RWPE2 (cell line): ENCODE results near the gene TMED6.

Source experiments
- ATAC-seq: fragments of 200-7000 bp; cut with Tn5 transposase; 3 replicates; pipeline ENCODE4 v1.9.1; 2021; ENCODE audit warnings: low read depth
- DNase-seq: peaks from one replicate; pipeline ENCODE4 v3.0.0-alpha.2; 2020; ENCODE audit warnings: low spot score
- H3K27ac ChIP-seq: fragments of 450-650 bp; 2 replicates; pipeline ENCODE4 v1.5.1; 2017; ENCODE audit warnings: mild to moderate bottlenecking; ENCODE audit not compliant: poor library complexity, severe bottlenecking
- H3K27me3 ChIP-seq: fragments of 250-450 bp; sonication (Bioruptor Pico); 2 replicates; pipeline ENCODE4 v1.5.1; 2021; ENCODE audit warnings: mild to moderate bottlenecking, moderate library complexity; ENCODE audit not compliant: insufficient read depth, poor library complexity, severe bottlenecking
- H3K36me3 ChIP-seq: fragments of 250-450 bp; sonication (Bioruptor Pico); 2 replicates; pipeline ENCODE4 v1.5.1; 2020; ENCODE audit warnings: low read depth, mild to moderate bottlenecking, moderate library complexity
- H3K4me1 ChIP-seq: fragments of 250-450 bp; sonication (Bioruptor Pico); 2 replicates; pipeline ENCODE4 v1.5.1; 2021; ENCODE audit warnings: mild to moderate bottlenecking, moderate library complexity; ENCODE audit not compliant: insufficient read depth, poor library complexity, severe bottlenecking
- H3K4me3 ChIP-seq: fragments of 250-450 bp; sonication (Bioruptor Pico); 2 replicates; pipeline ENCODE4 v1.5.1; 2021; ENCODE audit warnings: mild to moderate bottlenecking, moderate library complexity; ENCODE audit not compliant: severe bottlenecking
- H3K9me3 ChIP-seq: fragments of 250-450 bp; sonication (Bioruptor Pico); 2 replicates; pipeline ENCODE4 v1.5.1; 2021; ENCODE audit warnings: mild to moderate bottlenecking, moderate library complexity; ENCODE audit not compliant: severe bottlenecking
- TF ChIP-seq, protein P1 (sequence below): fragments of 450-650 bp; IDR thresholded peaks from one replicate; pipeline ENCODE4 v1.5.1; 2017; ENCODE audit warnings: mild to moderate bottlenecking, moderate library complexity; ENCODE audit not compliant: poor library complexity, severe bottlenecking

TMED6 gene

DNA sequence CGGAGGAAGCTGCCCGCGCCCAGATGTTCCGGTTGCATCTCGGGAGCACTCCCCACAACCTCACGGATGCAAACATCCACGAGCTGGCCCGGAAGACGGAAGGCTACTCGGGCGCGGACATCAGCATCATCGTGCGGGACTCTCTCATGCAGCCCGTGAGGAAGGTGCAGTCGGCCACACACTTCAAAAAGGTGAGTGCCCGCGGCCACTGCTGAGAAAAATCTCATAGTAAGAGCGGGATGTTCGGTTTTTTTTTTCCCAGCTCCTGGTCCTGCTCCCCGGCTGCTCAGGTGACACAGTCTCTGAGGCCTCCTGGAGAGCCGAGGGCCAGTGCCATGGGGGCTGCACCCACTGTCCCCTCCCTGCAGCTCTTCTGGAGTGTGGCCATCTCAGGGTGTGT, 30.5 kb downstream of the TMED6 start:
- Histone ChIP-seq H3K36me3 (peaks cover 96% of the 10 kb centered on the region), H3K4me1 (no peaks in the 10 kb centered on the region), H3K27me3 (no peaks in the 10 kb centered on the region), H3K4me3 (no peak overlapping the region), H3K9me3 (no peaks in the 10 kb centered on the region), H3K27ac (no peak overlapping the region)
- TF ChIP-seq, protein P1, sequence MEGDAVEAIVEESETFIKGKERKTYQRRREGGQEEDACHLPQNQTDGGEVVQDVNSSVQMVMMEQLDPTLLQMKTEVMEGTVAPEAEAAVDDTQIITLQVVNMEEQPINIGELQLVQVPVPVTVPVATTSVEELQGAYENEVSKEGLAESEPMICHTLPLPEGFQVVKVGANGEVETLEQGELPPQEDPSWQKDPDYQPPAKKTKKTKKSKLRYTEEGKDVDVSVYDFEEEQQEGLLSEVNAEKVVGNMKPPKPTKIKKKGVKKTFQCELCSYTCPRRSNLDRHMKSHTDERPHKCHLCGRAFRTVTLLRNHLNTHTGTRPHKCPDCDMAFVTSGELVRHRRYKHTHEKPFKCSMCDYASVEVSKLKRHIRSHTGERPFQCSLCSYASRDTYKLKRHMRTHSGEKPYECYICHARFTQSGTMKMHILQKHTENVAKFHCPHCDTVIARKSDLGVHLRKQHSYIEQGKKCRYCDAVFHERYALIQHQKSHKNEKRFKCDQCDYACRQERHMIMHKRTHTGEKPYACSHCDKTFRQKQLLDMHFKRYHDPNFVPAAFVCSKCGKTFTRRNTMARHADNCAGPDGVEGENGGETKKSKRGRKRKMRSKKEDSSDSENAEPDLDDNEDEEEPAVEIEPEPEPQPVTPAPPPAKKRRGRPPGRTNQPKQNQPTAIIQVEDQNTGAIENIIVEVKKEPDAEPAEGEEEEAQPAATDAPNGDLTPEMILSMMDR: no peak
- no peak for DNase-seq
- no peak for ATAC-seq

DNA sequence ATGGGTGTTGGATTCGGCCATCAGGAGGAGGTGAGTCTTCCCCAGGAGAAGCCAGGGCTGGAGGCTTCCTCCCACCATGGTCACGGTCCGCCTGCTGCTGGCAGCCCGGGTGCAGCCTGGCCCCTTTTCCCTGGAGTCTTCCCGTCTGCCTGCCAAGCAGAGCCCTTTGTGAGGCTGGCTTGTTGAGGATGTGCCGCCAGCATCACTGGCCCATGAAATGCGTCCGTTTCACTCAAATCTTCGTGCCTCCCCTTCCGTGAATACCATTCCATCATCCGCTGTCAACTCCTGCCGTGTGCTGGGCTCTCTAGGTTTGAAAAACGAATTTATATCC, 30.9 kb downstream of the TMED6 start:
- Histone ChIP-seq H3K27ac (no peak overlapping the region), H3K36me3 (peaks cover 96% of the 10 kb centered on the region), H3K9me3 (no peaks in the 10 kb centered on the region), H3K4me1 (no peaks in the 10 kb centered on the region), H3K4me3 (no peak overlapping the region), H3K27me3 (no peaks in the 10 kb centered on the region)
- TF ChIP-seq, protein P1: no peak
- ATAC-seq: no peak
- no peak for DNase-seq

DNA sequence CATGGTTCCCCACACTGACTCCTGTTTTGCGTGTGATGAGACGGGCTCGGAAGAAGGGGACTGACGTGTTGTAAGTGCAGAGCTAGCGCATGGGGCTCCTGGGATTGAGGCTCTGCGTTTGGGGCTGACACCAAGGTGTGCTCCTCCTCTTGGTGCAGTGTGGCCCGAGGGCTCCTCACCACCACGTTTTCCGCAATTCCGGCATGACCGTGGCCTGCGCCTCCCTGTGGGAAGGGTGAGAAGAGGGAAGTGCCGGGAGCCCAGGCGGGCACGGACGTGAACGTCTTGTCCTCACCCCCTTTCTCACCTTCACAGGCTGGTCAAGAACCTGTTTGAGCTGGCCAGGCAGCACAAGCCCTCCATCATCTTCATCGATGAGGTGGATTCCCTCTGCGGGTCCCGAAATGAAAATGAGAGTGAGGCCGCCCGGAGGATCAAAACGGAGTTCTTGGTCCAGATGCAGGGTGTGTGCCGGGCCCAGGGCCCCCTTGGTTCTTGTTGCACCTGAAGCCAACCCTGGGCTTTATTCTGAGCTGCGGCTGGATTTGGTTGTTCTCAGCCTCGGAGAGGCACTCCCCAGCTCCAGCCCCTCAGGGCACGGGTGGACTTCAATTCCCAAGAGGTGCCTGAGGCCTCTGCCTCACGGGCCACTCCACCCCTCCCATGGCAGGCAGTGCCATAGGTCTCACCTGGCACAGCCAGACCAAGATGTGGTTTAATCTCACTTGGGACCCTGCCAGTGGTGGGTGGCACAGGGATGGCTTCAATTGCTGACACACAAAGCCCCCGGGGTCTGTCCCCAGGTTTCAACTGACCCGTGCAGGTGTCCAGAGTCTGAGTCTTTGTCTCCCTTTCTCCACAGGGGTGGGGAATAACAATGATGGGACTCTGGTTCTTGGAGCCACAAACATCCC, 31.5 kb downstream of the TMED6 start:
- Histone ChIP-seq H3K27me3 (no peaks in the 10 kb centered on the region), H3K27ac (no peak overlapping the region), H3K9me3 (no peaks in the 10 kb centered on the region), H3K36me3 (peaks cover 94% of the 10 kb centered on the region), H3K4me1 (no peaks in the 10 kb centered on the region), H3K4me3 (no peak overlapping the region)
- DNase-seq (no peak), ATAC-seq (no peak)
- TF ChIP-seq, protein P1: no peak

DNA sequence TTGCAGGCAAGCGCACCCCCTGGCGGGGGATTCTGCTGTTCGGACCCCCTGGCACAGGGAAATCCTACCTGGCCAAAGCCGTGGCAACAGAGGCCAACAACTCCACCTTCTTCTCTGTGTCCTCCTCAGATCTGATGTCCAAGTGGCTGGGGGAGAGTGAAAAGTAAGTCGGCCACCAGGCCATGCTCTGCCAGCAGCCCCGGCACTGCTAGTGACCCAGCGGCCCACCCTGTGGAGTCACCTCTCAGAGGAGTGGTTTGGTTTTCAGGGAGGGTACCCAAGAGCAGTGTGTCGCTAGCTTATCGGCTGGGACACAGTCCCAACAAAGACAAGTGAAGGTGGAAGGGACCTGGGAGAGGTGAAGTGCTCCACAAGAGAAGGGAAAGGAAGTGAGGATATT, 32.2 kb downstream of the TMED6 start:
- Histone ChIP-seq H3K36me3 (peaks cover 94% of the 10 kb centered on the region), H3K4me3 (no peak overlapping the region), H3K27me3 (no peaks in the 10 kb centered on the region), H3K4me1 (no peaks in the 10 kb centered on the region), H3K9me3 (no peaks in the 10 kb centered on the region), H3K27ac (no peak overlapping the region)
- DNase-seq (no peak), ATAC-seq (no peak)
- TF ChIP-seq, protein P1: no peak

DNA sequence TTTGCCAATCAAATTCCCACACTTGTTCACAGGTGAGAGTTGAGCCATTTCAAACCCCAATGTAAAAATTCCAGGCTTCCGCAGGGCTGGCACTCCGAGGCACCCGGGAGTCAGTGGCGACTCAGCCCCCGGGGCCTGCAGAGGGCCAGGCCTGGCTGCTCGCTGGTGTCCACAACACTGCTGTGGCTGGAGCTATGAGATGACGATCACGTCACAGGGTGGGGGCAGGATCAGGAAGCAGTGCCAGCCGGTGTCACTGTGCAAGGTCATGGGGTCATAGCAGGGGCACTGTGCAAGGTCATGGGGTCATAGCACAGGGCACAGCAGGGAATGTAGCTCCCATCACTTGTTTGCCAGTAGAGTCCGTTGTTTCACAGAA, 32.7 kb downstream of the TMED6 start:
- Histone ChIP-seq H3K9me3 (no peaks in the 10 kb centered on the region), H3K36me3 (peaks cover 94% of the 10 kb centered on the region), H3K27ac (no peak overlapping the region), H3K4me1 (no peaks in the 10 kb centered on the region), H3K4me3 (no peak overlapping the region), H3K27me3 (no peaks in the 10 kb centered on the region)
- TF ChIP-seq, protein P1: no peak
- DNase-seq (no peak), ATAC-seq (no peak)
